ENCODE results near the gene ZDHHC5.
"Not testable (repeated sequence)": the region's sequence is repeated elsewhere in the genome, so short reads cannot be mapped to it uniquely, and the experiment has no call there.

The ZDHHC5 gene

DNA sequence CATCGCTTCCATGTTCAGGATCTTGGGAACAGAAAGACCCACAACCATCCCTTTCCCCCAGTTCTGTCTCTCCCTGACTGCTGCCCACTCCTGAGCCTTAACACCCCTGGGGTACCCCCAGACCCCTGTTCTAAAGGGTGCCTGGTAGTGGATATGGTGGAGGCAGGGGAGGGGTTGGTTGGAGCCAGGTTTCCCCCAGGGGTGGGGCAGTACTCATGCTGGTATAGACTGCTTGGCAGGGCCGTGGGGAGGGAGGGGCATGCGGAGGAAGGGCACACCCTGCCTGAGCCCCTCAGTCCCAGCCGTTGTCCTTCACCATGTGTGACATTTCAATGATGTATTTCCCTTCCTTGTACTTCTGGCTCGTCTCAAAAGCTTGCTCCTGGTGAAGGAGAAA lies 22.2 kb upstream of the ZDHHC5 start:
- no peak for DNase-seq

DNA sequence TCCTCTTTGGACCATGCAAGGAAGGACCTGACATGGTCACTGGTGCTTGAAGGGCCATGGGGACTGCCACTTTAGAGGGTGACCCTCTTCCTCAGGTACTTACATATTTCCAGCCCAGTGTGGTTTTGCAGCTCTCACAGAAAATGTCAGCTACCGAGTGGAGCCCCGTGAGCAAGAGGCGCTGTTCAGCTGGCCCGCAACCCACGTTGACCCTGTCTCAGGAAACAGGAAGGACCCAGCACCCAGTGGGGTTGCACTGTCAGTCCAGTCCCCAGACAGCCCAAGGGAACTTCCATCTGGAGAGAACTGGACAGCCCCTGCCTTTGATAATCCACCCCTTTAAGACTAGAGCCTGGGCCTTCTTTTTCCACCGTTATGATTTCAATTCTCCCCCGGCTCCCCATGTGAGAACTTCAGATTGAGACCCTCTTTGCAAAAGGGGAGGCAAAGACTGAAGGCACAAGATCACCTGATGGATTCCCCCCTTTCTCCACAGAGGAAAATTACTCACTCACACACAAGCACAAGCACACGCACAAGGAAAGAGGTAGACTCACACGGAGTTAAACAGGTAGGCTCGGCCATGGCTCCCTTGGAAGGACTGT lies 21.6 kb upstream of the ZDHHC5 start:
- DNase-seq, result no peak

DNA sequence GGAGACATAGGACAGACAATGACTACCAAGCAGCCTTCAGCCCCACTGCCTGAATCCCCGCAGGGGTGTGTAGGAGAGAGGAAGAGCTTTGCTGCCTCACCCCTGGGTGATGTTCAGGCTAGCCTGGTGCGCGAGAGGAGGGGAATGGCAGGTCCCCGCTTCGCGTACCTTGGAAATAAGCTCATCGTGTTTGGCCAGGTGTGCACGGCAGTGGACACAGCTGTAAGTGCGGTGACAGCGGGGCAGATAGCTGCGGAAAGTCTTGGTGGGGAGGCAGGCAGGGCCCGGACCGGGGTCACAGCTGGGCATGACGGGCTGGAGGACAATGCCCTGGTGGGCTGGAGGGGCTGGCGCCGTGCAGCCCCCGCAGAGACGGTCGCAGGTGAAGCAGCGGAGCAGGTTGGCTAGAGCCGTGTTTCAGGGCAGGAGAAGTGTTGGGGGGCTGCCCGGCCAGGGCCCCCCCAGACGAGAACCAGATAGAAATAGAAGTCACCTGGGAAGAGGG lies 21.1 kb upstream of the ZDHHC5 start:
- no peak for DNase-seq

DNA sequence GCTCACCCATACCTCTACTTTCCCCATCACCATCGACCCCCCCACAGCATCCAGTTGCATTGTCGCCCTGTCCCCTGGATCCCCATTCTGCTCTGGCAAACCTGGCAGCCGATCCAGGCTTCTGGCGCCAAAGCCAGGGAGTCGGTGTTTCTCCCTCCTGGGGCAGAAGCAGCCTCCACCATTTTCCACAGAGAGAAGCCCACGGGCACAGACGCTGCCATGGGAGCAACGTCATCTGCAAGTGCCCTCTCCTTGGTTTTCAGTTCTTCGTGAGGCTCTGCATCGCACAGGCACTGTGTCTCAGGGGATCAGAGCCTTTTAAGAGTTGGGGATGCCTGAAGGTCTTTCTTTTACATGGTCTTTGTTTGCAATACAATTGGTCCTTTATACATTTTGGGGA lies 20.5 kb upstream of the ZDHHC5 start:
- DNase-seq, result no peak

DNA sequence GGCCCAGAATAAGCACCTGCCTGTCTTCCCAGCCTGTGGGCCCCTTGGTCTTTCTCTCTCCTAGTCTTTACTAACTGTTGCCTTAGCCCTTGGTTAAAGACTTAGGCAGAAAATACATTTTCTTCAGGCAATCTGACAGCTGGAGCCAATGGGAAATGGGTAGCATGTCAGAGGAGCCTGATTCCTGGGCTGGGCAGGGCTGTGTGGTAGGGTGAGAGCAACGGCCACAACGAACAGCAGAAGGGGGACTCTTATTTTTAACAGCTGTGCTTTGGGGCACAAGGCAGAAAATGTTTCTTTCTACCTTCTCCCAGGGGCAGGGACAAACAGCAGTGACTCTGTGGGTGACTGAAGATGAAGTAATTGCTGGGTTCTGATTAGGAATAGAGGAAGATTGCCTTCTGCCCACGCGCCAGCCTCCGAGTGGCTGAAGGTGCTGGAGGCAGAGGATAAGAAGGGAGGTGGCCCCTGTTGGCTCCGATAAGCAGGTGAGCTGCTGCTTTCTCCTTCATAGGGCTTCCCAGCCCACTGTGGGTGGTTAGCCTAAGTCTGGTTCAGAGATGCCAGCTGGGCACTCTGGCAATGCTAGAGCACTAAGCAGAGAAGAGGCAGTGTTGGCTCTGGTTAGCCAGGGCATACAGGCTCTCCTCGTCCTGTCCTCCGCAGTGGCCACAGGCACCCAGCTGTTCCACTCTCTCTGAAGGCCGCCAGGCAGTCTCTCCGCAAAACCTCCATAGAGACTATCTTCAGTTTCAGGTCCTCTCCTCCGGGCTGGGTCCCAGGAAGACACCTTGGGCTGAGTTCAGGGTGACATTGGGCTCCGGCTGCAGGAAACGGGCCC lies 19.7 kb upstream of the ZDHHC5 start:
- no peak for DNase-seq

DNA sequence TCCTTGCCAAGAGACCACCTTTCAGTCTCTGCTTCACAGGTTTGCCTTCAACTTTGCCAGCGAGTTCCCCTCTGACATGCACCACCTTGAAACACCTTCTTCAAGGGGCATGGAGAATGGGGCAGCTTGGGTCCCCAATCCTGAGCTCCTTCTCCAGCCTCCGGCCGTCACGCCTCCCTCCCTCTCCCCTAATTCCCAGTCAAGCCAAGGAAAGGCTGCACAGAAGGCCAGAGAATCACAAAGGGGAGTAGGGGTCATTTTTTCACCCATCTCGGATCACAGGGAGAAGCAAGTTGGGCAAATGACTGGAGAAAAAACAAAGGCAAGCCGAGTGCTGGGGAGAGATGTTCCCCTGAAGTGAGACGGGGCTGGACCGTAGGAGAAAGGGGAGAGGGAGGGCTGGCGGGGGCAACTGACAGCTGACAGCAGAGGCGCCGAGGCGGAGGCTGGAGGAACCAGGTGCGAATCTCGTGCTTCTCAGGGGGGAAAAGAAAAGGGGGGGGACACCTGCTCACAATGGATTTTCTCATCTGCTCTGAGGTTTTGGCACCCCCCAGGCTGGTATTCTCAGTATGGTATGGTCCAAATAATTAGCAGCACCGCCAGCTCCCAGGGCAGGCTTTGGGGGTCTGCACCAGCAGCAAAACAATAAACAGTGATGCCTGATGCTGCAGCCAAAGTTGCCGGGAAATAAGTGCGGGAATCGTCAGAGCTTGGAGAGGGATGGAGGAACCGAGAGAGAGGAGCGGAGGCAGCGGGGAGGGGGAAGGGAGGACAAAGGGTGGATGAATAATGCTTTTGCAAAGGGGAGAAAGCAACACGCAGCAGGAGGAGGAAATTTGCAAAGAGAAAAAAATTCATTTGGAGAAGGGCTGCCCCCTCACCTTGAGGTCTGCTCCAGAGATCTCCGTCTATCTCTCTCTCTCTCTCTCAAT lies 18.8 kb upstream of the ZDHHC5 start:
- DNase-seq, result no peak

DNA sequence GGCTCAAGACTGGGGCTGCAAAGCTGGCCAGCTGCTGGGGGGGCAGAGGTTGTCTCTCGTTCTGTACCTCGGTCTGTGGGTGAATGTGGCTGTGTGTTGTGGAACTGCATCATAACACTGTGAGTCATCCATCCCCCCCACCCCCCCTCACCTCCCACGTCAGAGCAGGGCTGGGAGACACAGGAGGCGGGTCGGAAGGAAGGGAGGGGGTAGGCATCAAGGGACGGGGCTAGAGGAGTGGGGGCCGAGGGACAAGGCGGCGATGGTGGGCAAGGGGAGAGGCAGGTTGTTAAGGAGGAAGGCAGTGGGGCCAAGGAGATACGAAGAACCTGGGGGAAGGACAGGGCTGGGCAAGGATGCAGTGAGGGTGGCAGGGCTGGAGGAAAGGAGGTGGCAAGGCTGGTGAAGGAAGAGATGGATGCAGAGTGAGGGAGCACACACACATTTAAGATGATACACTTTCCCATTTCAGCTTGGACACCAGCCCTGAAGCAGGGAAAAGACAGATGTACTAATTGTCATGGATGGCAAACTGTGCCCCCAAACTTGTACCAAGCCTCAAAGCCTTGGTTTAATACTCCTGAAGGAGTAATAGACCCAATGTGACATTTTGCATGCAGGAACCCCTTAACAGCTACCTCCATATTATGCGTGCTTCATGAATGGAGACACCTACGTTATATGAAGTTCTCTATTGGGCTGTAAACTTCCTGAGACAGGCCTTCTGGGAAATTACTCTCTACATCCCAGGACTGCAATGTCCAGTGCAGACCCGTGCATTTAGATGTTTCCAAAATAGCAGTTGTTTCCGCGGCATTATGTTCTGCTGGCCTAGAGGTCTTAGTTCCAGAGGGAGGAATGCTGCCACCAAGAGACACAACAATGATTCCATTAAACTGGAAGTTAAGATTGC lies 17.8 kb upstream of the ZDHHC5 start, which contains the start of gene YPEL4:
Gene YPEL4, minus strand, starts transcription at position 87 of the 913 bp plus-strand sequence. CDS start 2,805 bp downstream, outside the sequence.
- peak; percentile 47 to 54 for DNase-seq

DNA sequence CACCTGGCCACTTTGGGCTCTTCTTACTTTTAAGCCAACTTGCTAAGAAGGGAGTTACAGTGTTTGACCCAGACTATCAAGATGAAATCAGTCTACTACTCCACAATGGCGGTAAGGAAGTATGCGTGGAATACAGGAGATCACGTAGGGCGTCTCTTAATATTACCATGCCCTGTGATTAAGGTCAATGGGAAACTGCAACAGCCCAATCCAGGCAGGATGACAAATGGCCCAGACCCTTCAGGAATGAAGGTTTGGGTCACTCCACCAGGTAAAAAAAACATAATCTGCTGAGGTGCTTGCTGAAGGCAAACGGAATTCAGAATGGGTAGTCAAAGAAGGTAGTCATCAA lies 17.2 kb upstream of the ZDHHC5 start:
- no peak for DNase-seq

DNA sequence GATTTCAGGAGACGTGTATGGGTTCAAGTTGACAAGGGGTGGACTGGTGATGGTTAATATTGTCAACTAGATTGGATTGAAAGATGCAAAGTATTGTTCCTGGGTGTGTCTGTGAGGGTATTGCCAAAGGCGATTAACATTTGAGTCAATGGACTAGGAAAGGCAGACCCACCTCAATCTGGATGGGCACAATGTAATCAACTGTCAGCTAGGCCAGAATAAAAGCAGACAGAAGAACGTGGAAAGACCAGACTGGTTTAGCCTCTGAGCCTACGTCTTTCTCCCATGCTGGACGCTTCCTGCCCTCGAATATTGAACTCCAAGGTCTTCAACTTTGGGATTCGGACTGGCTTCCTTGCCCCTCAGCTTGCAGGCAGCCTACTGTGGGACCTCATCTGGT lies 16.5 kb upstream of the ZDHHC5 start:
- no peak for DNase-seq

DNA sequence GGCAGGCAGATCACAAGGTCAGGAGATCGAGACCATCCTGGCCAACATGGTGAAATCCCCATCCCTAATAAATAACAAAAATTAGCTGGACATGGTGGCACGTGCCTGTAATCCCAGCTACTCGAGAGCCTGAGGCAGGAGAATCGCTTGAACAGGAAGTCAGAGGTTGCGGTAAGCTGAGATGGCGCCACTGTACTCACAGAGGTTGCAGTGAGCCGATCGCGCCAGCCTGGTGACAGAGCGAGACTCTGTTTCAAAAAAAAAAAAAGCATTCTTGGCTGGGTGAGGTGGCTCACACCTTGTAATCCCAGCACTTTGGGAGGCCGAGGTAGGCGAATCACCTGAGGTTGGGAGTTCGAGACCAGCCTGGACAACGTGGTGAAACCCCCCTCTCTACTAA lies 15.7 kb upstream of the ZDHHC5 start:
- DNase-seq, result not testable (repeated sequence)

DNA sequence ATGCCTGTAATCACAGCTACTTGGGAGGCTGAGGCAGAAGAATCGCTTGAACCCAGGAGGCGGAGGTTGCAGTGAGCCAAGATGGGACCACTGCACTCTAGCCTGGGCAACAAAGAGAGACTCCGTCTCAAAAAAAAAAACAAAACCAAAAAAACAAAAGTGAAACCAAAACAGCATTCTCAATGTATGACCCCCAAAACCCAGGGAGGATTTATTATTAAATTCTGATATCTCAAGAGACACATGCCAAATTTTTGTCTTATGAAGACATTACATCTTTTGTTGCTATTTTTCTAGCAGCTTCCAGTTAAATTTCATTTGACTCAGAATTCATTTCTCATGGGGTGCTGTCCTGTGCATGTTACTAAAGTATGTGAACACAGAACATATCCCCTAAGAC lies 15.3 kb upstream of the ZDHHC5 start:
- no peak for DNase-seq

DNA sequence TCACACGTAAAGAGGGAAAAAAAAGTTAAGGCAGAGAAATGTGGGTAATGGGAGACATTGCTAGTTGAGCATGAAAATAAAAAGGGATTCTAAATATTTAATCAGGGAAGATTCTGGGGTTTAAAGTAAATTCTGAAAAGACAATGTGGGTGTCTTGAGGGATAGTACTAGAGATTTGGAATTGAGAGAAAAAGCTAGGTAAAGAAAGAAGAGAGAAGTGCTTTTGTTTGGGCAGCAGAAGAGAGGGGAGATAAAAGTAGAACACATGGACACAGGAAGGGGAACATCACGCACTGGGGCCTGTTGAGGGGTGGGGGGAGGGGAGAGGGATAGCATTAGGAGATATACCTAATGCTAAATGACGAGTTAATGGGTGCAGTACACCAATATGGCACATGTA lies 14.8 kb upstream of the ZDHHC5 start:
- DNase-seq, result no peak

DNA sequence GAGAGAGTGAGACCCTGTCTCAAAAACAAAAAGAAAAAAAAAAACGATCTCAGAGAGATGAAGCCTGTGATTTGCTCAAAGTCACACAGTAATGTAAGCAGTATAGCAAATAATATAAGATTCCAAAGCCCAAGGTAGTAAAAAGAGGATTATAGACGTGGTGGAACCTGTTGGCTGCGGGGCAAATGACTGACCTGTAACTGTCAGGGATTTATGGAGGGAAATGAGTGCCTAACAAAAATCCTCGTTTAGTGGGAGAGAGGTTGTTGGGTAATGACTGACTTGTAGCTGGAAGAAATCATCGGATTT lies 11.1 kb upstream of the ZDHHC5 start:
- no peak for DNase-seq

DNA sequence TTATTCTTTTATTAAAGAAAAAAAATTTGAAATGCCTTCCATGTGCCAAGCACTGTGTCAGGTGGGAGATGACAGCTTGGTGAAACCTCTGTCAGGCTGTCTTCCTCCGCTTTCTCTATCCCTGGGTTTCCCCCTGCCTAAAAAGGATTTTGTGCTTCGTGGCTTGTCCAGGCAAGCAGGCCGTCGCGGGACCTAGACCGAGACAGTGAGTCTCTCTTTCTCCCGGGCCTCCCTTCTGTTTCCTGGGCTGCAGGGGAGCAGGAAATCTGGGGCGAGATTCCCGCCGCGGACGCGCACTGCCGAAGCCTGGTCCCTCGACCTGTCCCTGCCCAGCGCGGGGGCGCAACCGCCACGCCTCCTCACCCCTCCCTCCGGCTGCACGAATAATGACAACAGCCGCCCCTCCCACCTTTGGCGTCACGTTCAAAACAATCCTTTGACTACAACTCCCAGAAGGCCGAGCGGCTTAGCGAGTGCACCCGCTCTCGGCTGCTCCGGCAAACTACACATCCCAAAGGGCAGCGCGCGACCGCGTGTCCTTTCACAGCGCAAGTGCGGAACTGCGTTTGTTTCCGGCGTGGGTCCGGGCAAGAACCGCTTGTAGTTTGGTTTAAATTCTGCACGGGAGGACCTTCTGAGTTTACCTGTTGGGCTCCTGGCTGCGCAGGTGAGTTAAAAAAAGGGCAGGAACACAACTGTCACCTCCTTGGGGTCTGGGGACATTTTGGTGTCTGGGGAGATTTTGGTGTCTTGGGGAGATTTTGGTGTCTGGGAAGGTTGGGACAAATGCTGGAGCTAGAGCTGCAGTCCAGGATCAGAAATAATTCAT lies 10.5 kb upstream of the ZDHHC5 start, which contains the start of gene CLP1:
Gene CLP1, plus strand, starts transcription at position 569 of the 829 bp plus-strand sequence. CDS start 1,715 bp downstream, outside the sequence.
- peak; percentile 99 for DNase-seq

DNA sequence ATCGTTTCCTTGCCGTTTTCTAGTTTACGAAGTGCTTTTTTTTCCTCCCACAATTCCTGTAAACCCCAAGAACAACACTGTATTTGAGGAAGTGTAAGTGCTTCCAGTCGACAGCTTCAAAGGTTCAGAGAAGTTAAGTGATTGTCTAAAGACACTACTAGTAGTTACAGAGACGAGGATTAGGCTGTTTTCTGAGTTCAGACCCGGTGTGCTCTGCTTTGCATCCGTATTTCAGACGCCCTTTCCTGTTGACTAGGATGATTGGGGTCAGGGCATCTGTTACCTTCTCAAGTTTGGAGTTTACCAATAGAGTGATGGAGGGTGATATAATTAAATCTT lies 9.9 kb upstream of the ZDHHC5 start:
- no peak for DNase-seq

DNA sequence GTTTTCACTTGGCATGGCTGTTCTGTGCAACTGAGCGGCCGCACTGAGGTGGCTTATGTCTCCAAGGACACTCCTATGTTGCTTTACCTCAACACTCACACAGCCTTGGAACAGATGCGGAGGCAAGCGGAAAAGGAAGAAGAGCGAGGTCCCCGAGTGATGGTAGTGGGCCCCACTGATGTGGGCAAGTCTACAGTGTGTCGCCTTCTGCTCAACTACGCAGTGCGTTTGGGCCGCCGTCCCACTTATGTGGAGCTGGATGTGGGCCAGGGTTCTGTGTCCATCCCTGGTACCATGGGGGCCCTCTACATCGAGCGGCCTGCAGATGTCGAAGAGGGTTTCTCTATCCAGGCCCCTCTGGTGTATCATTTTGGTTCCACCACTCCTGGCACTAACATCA lies 8.2 kb upstream of the ZDHHC5 start:
- DNase-seq, result no peak

DNA sequence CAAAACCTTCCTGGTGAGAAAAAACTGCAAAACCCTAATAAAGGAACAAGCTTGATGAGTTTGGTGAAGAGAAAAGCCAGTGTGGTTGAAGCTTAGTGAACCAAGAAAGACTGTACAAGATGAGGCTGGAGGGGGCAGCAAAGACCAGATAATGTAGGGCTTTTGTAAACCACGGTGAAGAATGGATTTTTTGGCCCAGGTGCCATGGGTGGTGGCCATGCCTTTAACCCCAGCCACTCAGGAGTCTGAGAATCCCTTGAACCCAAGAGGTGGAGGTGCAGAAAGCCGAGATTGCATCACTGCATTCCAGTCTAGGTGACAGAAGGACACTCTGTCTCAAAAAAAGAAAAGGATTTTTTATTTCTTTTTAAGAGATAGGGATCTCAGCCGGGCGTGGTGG lies 5.0 kb upstream of the ZDHHC5 start:
- DNase-seq, result no peak

DNA sequence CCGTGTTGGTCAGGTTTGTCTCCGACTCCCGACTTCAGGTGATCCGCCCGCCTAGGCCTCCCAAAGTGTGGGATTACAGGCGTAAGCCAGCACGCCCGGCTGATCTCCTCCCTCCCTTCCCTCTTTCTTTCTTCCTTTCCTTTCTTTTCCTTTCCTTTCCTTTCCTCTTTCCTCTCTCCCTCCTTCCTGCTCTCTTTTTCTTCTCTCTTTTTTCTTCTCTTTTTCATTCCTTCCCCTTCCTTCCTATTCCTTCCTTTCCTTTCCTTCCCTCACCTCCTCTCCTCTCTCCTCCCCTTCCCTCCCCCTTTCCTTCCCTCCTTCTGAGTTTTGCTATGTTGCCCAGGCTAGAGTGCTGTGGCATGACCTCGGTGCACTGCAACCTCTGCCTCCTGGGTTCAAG lies 3.9 kb upstream of the ZDHHC5 start:
- DNase-seq, result no peak

DNA sequence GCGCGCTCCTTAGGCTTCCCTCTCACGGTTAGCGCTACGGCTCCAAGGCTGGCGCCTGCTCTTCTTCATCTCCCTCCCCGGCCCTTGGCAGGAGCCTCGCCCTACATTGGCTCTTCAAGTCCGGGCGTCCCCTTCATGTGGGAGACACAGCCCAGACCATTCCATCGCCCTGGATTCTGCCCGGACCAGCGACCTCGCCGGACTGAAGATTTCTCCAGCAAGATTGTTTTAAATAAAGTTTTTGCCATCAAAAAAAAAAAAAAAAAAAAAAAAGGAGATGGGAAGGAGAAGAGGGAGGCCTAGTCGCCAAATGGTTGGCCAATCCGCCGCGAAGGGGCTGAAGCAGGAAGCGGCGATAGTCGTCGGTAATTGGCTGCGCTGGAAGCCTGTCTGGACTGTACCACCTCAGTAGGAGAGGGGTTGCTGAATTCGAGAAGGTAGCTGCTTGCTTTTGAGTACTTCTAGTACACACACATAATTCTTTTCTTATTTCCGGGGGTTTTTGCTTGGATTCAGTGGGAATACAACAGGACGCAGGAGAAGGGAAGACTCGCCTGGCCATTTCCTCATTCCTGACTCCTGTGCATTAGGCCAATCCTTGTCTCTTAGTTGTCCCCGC lies 688 bp upstream of the ZDHHC5 start:
- peak; percentile 86 to 91 for DNase-seq

DNA sequence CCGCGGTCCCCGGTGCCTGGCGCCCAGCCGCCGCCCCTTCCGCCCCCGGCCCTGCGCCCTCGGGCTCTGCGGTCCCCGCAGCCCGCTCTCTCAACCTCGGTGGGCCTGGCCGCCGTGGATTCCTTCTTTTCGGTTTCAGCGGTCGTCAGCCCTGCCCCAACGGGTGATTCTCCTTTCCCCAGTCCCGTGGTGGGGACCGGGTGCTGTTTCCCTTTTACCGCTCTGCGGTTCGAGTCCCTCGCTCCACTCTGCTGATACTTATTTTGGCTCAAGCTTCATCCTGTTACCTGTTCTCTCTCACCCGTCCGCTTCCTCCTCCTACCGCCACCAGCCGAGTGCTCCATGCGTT lies 494 bp downstream of the ZDHHC5 start:
- no peak for DNase-seq

DNA sequence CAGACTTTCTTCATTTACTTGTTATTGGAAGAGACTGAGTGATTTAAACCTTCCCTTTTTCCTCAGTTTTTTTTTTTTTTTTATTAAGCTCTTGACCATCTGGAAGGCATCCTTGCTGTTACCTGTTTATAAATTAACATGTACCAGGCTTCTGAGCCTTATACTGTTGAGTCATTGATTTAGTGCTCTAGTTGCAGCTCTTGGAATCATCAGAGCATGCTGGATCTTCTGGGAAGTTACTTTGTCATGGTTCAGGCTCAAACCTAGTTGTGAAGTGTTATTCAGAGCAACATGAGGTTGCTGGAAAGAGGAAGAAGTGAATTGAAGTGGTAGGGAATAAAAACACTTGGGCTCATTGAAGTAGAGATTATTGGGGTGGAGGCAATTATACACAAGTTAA lies 6.3 kb downstream of the ZDHHC5 start:
- DNase-seq, result no peak

All from activated CD4-positive, alpha-beta T cell treated with anti-CD3 and anti-CD28 coated beads, Interleukin-2, amount 50 U/mL, for 48 hours (primary cell).